NCI-H1694 treated with DMSO at 0.1 percent for 48 hours (cell line): ENCODE data around the gene F5.

ENCODE experiments used
- DNase-seq: peaks from one replicate; lab custom pipeline; 2025; lab: John Stamatoyannopoulos, UW

Gene F5

DNA sequence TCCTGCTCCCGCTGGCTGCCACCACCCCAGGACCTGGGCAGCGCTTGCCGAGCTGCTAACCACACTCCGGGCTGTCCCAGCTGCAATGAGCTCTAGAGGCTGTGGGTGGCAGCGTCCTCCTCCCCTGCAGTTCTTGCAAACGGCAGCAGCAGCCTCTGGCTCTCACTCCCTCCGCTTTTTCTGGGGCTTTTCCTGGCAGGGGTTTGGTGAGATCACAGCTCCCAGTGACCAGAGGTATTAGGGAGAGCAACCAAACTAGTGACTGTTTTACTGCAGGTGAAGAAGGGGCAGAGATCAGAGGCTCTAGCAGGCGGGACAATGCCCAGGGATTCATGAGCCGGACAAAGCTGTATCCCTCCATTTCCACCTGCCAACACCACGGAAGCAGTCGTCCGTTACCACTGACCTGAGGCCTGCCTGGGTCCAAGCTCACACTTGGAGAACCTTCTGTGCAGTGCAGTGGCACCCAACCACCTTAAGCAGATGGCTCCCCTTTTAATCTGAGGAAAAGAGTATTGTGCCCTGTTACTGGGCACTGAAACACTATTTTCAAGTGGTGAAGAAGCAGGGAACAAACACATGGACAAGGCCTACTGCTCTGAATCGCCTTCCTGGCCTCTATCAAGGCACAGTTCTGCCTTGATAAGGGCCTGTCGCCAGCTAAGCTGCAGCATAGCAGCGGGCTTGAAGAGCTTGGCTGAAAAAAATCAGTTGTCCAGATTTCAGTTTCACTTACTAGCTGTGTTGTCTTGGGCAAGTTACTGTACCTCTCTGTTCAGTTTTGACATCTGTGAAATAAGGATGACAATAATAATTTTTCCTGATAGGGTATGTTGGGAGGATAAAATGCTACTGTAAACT, at the start of gene F5:
Gene F5 (minus strand): TSS at position 87 of the 861 bp plus-strand sequence. CDS start 95 bp downstream, outside the sequence.
- peak; percentile 39 for DNase-seq

DNA sequence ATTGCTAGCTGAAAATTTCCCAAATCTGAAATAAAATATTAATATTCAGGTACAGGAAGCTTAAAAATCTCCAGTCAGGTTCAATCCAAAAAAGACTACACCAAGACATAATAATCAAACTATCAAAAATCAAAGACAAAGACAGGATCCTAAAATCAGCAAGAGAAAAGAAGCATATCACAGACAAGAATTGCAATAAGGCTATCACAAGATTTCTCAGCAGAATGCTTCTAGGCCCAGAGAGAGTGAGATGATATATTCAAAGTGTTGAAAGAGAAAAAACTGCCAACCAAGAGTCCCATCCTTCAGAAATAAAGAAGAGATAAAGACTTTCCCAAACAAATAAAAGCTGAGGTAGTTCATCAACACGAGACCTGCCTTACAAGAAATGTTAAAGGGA, 48.6 kb upstream of the F5 start:
- no peak for DNase-seq

DNA sequence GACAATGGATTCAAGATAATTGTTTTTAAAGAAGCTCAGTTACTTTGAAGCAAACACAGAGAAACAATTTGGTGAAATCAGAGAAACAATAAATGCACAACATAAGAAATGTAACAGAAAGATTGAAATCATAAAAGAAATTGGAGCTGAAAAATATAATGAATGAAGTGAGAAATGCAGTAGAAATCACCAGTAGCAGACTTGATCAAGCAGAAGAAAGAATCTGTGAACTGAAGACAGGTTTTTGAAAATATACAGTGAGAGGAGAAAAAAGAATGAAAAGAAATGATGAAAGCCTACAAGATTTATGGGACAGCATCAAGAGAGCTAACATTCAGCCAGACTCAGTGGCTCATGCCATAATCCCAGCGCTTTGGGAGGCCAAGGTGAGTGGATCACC, 47.9 kb upstream of the F5 start:
- no peak for DNase-seq

DNA sequence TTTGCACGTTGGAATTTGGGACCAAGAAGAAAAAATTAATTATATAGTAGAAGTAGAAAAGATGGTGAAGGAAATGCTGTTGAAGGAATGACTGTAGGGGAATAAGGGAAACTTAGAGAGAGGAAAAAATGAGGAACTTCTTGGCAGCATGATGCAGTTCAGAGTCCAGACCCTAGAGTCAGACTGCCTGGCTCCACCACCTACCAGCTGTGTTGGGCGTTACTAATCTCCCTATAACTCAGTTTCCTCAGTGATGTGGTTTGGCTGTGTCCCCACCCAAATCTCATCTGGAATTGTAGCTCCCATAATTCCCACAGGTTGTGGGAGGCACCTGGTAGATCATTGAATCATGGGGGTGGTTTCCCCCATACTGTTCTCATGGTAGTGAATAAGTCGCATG, 45.0 kb upstream of the F5 start:
- DNase-seq, result no peak

DNA sequence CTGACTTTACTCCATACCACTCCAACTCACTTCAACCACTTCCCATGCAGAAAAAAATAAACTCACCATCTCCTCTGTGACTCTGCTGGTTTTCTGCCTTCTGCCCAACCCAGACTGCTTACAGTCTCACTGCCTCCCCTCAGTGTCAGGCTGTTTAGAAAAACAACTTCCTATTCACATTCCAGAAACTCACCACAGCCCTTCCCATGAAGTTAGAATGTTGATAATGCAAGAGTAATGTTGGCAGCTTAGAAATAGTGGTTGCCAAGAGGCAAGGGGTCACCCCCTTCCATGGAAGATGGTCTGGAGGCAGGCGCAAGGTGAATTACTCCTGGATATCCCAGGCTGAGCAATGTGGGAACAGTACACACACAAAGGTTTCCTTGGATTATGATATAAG, 43.7 kb upstream of the F5 start, which contains the start of gene SELP:
Gene SELP (minus strand): TSS at position 119 of the 400 bp plus-strand sequence. CDS start 50 bp downstream, at position 69.
- no peak for DNase-seq

DNA sequence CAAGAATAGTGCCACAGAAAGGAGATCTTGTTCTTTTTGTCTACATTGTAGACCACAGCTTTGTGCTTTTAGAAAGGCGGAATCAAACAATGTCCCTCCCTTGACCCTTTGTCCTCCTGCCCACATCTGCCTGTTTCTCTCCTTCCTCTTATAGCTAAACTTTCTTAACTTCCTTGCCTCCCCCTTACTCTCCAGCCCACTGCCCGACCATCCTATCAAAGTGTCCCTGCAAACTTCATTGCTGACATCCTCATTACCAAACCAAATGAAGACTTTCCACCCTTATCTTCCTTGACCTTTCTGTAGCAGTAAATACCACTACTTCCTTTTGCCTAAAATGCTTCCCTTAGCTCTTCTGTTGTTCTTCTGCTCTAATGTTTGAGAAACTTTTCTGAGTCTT, 38.6 kb upstream of the F5 start:
- DNase-seq, result no peak

DNA sequence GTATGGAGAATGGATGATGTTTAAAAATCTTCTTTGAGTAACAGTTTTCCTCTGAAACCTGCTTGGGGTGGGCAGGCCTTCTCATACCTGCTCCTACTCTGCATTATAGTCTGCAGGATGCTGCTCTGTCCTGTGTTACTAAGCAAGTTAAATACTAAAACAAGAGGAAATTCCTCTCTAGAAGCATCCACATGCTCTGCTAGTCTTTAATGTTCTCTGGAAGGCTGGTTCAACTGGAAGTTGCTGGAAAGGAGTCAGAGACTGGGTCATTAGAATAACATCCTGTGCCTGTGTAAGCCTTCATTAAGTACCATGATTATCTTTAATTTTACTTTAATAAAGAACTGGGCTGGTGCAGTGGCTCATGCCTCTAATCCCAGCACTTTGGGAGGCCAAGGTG, 37.8 kb upstream of the F5 start:
- DNase-seq, result no peak

DNA sequence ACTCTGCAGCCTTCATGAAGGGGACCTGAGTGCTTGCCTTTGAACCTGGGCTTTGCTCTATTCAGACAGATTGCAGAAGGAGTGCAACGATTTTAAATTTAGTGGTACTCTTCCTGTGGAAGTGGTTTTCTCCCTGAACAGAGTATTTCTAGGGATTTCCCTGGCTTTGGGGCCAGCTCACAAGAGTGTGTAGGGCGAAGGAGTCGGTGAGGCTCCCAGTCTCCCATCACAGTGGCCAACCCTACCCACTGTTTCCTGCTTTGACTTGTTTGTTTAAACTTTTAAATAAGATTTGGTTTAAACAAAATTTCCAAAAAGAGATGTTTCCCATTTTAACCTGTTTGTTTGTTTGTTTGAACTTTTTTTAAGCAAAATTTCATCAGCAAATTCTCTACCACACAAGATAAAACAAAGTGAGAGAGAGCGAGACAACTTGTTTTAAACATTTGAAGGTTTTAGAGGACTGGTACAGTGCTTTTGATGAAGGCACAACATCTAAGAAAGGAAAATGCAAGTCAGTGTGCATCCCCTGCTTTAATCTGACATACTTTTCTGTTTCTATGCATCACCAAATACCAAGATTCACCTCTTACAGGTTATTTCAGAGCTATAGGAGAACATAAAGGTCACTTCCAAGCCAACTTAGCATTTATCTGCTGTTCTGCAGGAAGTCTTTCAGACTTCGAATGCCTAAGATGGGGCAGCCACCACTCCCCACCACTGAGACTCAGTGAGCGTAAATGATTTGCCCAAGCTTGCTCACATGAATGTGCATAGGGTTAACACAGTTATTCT, 37.0 kb upstream of the F5 start:
- no peak for DNase-seq

DNA sequence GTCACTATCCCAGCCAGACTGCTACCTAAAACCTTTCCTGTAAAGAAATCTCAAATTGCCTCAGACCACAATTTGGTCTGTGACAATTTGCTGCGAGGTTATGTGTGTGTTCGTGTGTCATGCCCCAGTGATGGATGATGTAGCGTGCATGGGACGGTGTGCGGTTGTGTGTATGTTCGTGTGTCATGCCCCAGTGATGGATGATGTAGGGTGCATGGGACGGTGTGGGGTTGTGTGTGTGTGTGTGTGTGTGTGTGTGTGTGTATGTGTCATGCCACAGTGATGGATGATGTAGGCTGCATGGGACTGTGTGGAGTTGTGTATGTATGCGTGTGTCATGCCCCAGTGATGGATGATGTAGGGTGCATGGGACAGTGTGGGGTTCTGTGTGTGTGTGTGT, 34.3 kb upstream of the F5 start:
- DNase-seq, result no peak

DNA sequence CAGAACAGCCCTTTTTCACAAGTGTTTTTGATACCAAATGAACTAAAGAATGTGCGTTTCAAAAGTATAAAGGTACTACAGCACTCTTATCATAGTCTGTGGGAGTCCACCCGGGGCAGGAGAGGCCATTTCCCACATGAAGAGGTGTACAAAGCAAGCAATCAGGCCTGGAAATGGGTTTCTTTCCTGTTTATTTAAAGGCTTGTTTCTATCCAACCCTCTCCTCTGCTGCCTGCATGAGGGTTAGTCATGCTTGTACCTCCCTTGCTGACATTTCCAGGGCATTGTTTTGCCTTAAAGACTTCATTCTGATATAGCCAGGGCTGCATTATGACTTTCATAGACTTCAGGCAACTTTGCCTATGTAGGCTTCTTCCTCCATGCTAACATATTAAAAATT, 32.1 kb upstream of the F5 start:
- no peak for DNase-seq

DNA sequence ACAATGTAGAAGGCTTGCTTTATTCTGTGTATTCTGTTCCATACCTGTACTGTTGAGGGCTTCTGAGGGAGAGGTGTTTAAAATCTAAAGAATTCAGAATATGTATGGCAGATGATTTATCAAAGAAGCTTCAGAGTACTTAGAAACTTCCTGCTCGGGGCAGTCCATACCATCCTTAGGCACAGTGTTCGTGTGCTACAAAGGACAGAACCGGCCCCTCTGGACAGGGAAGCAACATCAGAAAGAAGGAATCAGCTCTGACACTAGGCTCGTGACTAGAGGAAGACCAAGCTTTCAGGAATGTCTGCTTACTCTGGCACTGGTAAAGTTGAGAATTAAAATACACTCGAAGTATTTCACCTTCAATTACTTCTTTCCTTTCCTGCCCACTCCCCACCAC, 29.5 kb upstream of the F5 start:
- DNase-seq, result no peak

DNA sequence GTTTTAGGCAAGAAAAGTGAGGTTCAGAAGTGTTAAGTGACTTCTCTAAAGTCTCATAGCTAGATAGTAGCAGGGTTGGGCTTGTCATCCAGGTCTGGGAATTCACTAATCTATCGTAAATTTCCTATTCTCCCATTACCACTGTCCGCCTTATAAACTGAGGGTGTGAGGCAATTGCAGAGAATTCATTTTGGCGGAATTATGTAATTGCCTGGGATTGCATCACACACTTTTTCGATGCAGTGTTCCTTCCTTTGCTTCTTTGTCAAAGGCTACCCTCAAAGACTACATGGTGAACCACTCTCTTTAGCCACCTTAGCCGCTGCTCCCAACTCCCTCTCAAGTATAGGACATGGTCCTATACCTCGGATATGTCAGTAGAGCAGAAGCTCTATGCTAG, 24.6 kb upstream of the F5 start:
- no peak for DNase-seq

DNA sequence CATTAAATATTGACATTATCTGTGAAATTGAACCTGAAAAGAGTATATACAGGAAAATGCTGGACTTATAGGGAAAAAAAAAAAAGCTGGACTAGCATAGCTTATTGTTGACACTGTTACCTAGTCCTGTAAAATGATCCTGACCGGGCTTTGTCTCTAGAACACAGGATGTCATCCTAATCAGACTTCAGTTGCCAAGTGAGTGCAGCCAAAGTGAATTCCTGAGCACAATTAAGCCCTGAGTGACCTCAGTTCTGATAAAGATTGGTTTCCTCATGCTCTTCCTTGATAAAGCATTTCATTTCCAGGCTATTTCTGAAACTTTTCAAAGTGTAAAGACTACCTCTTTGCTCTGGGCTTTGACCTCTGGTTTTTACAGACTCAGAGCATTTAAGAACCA, 23.8 kb upstream of the F5 start:
- DNase-seq, result no peak

DNA sequence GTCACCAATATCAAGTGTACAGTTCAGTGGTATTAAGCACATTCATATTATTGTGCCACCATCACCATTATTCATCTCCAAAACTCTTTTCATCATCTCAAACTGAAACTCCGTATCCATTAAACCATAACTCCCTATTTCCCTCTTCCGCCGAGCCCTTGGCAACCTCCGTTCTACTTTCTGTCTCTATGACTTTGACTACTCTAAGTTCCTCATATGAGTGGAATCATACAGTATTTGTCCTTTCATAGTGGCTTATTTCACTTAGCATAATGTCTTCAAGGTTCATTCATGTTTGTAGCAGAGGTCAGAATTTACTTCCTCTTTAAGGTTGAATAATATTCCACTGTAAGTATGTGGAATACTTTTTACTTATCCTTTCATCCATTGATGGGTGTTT, 21.9 kb upstream of the F5 start:
- DNase-seq, result no peak

DNA sequence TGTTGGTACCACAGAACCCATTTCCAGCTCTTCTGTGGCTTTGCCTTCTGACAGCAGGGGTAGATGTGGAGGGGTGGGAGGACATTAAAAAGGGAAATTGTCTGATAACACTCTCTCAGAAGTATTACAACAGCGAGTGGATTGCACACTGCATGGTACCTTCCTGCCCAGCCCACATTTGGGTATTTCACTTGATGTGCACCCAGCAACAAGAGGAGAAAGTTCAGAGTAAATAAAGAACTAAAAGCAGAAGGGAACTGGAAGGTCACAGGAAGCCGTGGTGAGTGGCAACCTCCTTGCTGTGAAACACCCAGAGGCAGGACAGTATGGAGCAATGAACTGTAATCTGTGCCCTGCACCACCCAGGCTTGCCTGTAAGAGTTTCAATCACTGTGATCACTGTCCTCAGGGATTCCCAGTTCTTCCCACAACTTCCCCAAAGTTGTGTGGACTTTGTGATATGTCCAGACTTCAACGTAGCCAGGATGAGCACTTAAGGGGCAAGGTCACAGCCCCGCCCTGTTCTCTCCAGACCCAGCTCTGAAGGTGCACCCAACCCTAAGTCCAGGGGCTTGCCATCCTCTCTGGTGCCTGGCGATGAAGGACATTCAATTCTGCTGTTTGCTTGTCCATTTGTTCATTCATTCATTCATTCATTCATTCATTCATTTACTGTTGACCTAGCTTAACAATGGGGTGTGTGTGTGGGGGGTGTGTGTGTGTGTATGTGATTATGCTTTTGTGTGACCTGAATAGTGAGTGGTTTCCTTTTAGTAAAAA, 18.7 kb upstream of the F5 start:
- peak; percentile 12 for DNase-seq

DNA sequence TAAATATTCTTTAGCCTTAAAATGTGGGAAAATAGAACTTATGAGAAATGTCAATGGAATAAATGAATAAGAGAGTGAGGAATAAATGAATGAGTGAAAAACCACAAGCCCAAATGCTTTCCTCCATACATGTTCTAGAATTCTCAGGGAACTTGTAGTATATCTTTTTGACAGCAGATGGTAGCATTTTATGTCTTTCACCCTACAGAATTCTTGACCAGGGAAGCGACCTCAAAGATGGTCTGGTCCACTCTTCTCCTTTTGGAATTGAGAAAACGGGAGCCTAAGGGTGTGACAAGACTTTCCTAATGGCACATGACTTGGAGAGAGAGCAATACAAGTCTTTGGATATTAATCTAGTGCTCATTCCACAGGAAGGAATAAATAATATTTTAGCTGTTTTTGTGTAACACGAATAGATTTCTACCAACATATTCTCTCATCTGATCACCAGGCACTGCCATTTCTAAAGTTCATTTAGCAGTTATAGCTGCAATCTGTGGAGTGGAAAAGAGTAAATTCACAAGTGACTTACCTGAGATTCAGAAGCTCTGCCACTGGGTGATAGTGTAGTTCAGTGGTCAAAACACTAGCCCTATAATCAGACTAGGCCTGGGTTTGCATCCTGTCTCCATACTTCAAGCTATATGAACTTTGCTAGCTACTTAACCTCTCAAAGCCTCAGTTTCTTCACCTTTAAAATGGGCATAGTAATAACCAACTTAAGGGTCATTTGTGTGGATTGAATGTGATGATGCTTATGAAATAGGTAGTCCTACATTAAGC, 15.0 kb upstream of the F5 start:
- no peak for DNase-seq

DNA sequence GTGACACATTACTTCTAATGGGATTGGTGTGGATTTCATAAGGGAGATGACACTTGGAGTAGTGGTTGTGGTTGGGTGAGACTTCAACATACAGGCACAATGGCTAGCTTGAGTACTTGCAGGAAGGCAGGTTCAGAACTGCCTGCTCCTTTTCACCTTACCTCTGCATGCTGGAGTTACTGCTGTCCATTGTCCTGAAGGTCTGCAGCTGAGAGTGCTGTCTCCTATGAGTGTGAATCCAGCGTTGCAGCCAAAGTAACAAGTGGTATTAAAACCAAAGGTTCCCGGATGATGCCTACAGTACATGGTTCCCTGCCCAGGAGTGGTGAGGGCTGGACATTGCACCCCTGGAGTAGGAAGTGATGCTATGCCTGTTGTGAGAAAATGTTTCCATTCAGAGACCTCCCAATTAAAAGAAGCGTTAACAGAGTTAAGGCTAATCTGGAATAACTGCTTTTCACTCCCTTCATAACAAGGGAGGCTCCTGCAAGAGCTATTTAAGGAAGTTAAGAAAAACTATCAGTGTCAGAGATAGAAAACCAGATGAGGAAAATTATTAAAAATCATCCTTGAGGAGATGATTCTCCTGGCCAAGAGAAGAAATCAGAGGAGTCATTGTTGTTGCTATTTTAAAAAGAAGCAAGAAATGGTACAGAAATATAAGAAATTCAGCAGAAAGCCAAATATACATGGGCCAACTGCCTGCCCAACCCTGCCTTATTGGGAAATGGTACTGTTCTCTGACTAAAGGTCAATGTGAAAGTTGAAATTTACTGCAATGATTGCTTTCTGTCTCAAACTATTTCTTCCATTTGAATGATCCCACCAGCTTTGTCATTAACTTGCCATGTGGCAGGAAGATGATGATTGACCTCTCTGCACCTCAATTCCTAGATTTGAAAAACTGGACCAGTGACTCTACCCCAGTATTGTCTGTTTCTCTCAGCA, 9.8 kb upstream of the F5 start:
- DNase-seq, result no peak

DNA sequence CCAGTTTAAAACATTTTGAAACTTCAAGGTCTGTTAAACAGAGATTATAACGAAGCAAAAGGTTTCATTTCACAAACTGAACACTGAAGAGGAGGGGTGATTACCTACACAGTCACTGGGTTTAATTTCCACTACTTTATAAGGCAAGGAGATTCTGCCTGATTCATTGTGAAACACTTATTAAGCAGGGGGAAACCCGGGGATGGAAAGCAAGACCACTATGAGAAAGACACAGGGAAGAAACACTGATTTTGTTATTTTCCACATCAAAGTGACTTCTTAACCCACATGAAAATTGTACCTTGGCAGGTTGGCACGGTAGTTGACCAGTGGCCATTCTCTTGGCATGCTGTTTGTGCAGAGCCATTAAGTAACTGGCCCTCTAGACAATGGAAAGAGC, 8.1 kb upstream of the F5 start:
- DNase-seq, result no peak

DNA sequence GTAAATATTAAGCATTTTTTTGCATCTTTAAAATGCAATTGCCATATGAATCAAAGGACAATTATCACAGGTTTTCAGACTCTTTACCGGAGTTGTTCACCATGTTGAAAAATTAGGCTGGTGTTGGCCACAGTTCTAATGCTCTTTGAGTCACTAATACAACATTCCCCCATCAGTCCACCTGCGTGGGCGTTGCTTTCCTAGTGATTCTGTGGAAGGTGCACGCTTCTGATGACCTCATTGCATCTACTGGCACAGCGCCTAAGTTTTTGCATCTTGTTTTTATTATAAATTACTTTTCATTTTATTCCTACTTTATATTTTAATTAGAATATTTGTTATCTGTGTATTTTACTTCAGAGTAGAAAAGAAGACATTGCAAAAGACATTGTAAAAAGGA, 4.7 kb upstream of the F5 start:
- no peak for DNase-seq

DNA sequence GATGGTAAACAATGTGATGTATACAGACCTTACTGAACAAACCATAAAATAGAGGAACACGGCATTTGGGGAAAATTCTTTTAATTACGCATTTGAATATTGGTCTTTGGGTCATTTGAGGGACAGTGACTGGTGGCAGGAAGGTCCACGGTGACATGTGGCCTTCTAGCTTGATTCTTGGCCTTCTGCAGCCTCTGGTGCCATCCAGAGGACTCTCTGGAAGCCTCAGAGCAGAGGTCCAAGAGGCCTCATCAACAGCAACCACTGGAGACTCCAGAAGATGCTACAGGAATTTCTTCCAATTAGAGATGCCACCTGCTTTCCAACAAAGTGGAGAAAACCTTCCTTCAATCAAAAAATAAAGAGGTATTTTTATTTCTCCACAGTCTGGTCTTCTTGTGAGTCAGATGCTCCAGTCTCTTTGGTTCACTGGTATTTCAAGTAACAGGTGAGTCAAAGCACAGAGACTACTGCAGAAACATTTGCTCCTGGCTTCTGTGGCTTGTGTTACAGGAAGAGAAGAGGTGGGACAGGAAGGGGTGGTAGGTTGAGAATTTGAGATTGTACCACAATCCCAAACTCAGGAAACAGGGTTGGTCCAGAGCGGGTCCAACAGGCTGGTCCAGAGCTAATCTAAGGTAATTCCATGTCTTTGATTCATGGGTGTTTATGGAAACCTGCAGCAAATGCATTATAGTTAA, 2.7 kb upstream of the F5 start:
- DNase-seq, result no peak
